22Rv1 (cell line): ENCODE data around the gene CIRBP.

Source experiments
- H3K27ac ChIP-seq: fragments of 450-650 bp; 2 replicates; pipeline ENCODE4 v1.5.1; 2017
- CTCF ChIP-seq: fragments of 450-650 bp; IDR thresholded peaks from 2 replicates; pipeline ENCODE4 v1.5.1; 2017; ENCODE audit warnings: mild to moderate bottlenecking
- ZFX ChIP-seq: fragments of 450-650 bp; IDR thresholded peaks from 2 replicates; pipeline ENCODE4 v1.6.1; 2017; ENCODE audit warnings: antibody characterized with exemption, borderline replicate concordance

CIRBP gene

GRCh38 chr19:1236576-1236975, 32.6 kb upstream of the CIRBP start:
- peak overlapping the region; percentile 99 for H3K27ac ChIP-seq

DNA sequence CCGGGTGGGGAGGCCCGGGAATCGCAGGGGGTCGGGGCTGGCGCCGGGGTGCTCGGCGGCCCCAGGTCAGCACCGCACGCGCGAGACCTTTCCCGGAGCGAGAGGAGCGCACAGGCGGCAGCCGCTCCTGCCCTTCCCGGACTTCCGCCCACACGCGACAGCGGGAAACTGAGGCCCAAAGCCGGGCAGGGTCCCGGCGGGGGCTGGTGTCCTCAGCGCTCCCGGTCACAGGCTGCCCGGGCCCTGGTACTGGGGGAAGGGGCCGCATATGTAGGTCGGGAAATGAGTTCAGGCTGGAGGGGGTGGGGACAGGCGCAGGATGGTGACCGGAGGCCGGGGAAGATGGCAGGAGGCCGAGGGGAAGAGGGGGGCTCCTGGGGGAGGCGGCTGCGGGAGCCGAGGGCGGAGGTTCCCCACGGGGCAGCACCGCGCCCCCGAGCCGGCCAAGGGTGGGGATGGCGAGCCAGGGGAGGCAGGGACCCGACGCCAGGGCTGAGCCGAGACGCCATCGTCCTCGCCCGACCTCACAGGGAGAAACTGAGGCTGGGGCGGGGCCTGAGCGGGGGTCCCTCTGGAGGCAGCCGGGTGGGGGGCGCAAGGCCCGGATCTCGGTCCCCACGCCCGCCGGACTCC, 32.0 kb upstream of the CIRBP start:
- TF ChIP-seq ZFX (no peak), CTCF (no peak)
- peak overlapping the region; percentile 99 for H3K27ac ChIP-seq

More at GRCh38 chr19:1236576-1236975, 32.6 kb upstream of the CIRBP start:
- TF ChIP-seq CTCF (no peak), ZFX (no peak)

DNA sequence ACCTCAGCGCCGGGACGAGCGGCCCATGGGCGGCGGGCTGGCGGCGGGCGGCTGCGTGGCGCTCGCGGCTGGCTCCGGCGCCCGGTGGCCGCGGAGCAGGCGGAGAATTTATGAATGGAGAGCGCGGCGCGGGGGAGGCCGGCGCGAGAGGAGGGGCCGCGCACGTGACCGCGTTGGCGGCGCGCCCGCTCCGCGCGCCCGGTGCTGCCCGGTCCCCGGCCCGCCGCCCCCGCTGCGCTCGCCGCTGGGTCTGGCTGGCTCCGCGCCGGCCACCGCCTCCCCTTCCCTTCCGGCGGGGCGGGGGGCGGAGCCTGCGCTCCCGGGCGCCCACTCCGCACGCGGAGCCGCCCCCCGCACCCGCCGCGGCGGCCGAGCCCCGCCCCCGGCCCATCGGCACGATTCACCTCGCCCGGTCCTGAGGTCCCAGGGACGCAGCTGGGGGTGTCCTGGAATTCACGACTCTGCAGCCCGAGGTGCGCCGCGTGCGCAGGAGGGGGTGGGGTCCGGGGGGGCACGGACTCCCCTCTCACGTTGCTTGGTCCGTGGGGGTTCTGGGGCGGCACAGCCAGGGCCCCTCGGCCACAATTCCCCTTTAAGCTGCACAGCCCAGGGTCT, 31.3 kb upstream of the CIRBP start, which contains the start of gene CBARP:
Gene CBARP, minus strand, starts transcription at position 252 of the 615 bp plus-strand sequence. CDS start 1,905 bp downstream, outside the sequence.
- H3K27ac ChIP-seq: peak within 1 kb of the TSS; percentile 99
- TF ChIP-seq ZFX (no peak), CTCF (no peak)

- peak overlapping the region; percentile 99 for H3K27ac ChIP-seq
- TF ChIP-seq CTCF (no peak), ZFX (no peak)
Measured at GRCh38 chr19:1238369-1239303, 30.5 kb upstream of the CIRBP start.

- TF ChIP-seq CTCF (no peak), ZFX (no peak)
- H3K27ac ChIP-seq: peak overlapping the region; percentile 99
Measured at GRCh38 chr19:1239420-1239795, 29.7 kb upstream of the CIRBP start.

GRCh38 chr19:1239796-1240737, 29.1 kb upstream of the CIRBP start:
- H3K27ac ChIP-seq: peak overlapping the region; percentile 99

More at GRCh38 chr19:1239796-1240737, 29.1 kb upstream of the CIRBP start:
- TF ChIP-seq CTCF (peak; percentile 92), ZFX (no peak)
